Effector memory CD4-positive, alpha-beta T cell (primary cell): ENCODE measurements around the gene KIF26B.
"Not testable (repeated sequence)": the region's sequence is repeated elsewhere in the genome, so short reads cannot be mapped to it uniquely, and the experiment has no call there.

Experiments used
- DNase-seq, 3 donors: peaks; one replicate each; pipeline ENCODE4 v3.0.0-alpha.2; 2020
- H3K27ac ChIP-seq: 2 replicates; pipeline ENCODE4 v1.7.0; 2013; ENCODE audit warnings: mild to moderate bottlenecking, low read length, moderate library complexity; ENCODE audit not compliant: insufficient read depth, poor library complexity, severe bottlenecking
- H3K27me3 ChIP-seq: replicated peaks from 2 replicates; pipeline ENCODE4 v1.7.0; 2013; ENCODE audit warnings: mild to moderate bottlenecking, low read length; ENCODE audit not compliant: insufficient read depth, control insufficient read depth, poor library complexity, severe bottlenecking
- H3K36me3 ChIP-seq: 2 replicates; pipeline ENCODE4 v1.7.0; 2013; ENCODE audit warnings: mild to moderate bottlenecking, low read length, moderate library complexity; ENCODE audit not compliant: control insufficient read depth, insufficient read depth
- H3K4me1 ChIP-seq: 2 replicates; pipeline ENCODE4 v1.7.0; 2013; ENCODE audit warnings: low read length, mild to moderate bottlenecking; ENCODE audit not compliant: control insufficient read depth, insufficient read depth, poor library complexity, severe bottlenecking
- H3K4me3 ChIP-seq: 2 replicates; pipeline ENCODE4 v1.7.0; 2013; ENCODE audit warnings: low read length, low read depth, mild to moderate bottlenecking; ENCODE audit not compliant: insufficient read depth, poor library complexity, severe bottlenecking
- H3K9me3 ChIP-seq: 2 replicates; pipeline ENCODE4 v1.7.0; 2013; ENCODE audit warnings: mild to moderate bottlenecking, low read length, moderate library complexity; ENCODE audit not compliant: control insufficient read depth

The KIF26B gene

DNA sequence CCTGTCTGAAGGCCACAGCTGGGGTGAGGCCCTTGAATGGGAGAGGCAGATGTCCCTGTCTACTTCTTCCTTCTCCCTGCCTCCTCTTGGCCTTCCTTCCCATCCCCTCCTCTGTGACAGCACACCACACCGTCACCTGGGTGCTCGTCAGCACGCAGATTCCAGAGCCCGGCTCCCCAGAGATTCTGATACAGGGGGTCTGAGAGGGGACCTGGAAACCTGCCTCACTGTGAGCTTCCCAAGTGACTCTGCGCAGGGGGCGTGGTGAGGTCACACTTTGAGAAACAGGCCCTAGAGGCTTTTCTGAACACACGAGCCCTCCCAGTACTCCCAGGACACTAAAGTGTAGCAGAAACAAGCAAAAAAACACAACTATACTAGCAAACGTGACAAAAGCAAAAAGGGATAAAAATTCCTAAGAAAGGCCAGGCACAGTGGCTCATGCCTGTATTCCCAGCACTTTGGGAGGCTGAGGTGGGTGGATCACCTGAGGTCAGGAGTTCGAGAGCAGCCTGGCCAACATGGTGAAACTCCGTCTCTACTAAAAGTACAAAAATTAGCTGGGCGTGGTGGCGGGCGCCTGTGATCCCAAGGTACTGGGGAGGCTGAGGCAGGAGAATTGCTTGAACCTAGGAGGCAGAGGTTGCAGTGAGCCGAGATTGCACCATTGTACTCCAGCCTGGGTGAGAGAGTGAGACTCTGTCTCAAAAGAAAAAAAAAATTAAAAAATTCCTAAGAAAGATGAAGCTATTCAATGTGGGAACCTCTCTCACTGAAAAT lies 201.3 kb downstream of the KIF26B start:
- not testable (repeated sequence) for H3K36me3 ChIP-seq, H3K27ac ChIP-seq, H3K4me3 ChIP-seq

DNA sequence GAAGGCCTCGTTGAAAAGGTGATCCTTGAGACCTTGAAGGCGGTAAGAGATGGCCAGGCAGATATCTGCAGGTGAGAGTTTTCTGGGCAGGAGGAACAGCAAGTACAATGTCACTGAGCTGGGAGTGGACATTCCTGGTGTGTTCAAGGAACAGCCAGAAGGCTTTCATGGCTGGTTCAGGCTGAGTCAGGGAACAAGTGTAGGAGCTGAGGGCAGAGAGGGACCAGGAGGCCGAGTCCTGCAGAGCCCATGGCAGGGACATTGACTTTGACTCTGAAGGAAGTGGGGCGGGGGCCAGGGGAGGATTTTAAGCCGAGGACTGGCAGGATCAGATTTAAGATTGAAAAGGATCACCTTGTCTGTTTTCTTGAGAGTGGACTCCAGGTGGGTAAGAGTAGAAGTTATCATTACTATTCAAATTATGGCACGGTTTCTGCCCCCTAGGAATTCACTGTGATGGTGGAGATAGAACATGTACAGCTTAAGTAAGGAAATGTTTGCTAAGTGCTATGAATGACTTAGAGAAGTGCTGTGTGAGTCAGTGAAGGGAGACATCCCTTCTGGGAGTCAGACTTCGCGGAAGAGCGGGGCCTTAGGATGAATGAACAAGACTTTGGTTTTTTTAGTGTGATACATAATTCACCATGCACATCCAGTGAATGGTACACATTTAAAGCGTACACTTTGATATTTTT lies 202.3 kb downstream of the KIF26B start:
- no peaks in the 10 kb centered on the region for H3K36me3 ChIP-seq
- no peaks in the 10 kb centered on the region for H3K9me3 ChIP-seq
- H3K27me3 ChIP-seq = no peaks in the 10 kb centered on the region
- no peaks in the 10 kb centered on the region for H3K4me1 ChIP-seq
- H3K27ac ChIP-seq = no peak overlapping the region
- no peak for DNase-seq
- no peak overlapping the region for H3K4me3 ChIP-seq

More for the DNA sequence above, 201.3 kb downstream of the KIF26B start:
- not testable (repeated sequence) for DNase-seq, H3K4me1 ChIP-seq, H3K9me3 ChIP-seq, H3K27me3 ChIP-seq

DNA sequence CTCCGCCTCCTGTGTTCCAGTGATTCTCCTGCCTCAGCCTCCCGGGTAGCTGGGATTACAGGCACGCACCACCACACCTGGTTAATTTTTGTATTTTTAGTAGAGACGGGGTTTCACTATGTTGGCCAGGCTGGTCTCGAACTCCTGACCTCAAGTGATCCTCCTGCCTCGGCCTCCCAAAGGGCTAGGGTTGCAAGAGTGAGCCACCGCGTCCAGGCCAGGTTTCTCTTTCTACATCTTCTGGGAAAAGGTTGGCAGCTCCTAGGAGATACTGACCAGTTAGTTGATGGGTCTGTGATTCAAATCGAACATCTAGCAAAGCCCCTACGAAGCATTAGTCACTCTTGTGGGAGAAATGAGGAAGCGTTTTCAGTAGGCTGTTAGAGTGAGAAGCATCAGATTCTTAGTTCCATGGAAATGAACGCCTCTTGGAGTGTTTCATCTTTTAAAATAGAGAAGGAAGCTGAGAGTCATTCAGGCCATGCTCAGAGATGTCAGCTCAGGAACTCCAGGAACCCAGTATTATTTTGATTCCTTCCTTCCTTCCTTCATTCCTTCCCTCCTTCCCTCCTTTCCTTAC lies 204.4 kb downstream of the KIF26B start:
- not testable (repeated sequence) for DNase-seq, H3K27me3 ChIP-seq, H3K27ac ChIP-seq, H3K4me1 ChIP-seq, H3K9me3 ChIP-seq, H3K36me3 ChIP-seq, H3K4me3 ChIP-seq

DNA sequence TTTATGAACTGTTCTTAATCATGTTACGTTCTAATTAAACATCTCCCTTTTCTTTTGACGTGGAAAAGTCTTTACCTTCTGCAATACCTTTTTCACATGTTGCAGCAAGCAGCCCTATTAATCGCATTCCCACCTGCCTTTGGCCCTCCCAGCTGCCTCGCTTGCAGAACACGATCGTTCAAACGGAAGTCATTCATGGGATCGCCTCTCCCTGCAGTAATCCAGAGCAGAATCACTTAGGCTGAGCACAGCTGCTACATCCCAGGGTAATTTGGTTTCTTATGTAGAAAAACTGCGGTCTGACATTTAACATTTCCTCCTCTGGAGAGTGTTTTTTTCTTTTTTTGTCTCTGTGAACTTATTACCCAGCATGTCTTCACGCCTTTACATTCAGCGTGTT lies 206.3 kb downstream of the KIF26B start:
- no peak for DNase-seq
- H3K9me3 ChIP-seq = no peaks in the 10 kb centered on the region
- H3K36me3 ChIP-seq = no peaks in the 10 kb centered on the region
- no peak overlapping the region for H3K4me3 ChIP-seq
- no peak overlapping the region for H3K27ac ChIP-seq
- H3K27me3 ChIP-seq = no peaks in the 10 kb centered on the region
- H3K4me1 ChIP-seq = no peaks in the 10 kb centered on the region

DNA sequence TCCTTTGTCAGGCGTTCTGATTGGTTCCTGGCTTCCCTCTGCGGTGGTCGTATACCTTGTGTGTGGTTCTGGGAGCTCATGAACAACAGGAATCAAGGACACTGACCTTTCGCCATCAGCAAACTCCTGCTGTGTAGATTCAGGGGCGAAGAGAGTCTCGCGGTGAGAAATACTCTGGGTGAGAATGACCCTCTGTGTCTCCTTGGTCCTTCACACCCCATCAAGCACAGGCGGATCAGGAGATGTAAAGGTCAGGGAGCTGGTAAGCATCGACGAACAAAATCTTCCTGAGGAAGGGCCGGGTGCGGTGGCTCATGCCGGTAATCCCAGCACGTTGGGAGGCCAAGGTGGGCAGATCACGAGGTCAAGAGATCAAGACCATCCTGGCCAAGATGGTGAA lies 207.2 kb downstream of the KIF26B start:
- no peaks in the 10 kb centered on the region for H3K9me3 ChIP-seq
- H3K27ac ChIP-seq = no peak overlapping the region
- DNase-seq = no peak
- H3K36me3 ChIP-seq = no peaks in the 10 kb centered on the region
- no peaks in the 10 kb centered on the region for H3K4me1 ChIP-seq
- no peaks in the 10 kb centered on the region for H3K27me3 ChIP-seq
- no peak overlapping the region for H3K4me3 ChIP-seq

DNA sequence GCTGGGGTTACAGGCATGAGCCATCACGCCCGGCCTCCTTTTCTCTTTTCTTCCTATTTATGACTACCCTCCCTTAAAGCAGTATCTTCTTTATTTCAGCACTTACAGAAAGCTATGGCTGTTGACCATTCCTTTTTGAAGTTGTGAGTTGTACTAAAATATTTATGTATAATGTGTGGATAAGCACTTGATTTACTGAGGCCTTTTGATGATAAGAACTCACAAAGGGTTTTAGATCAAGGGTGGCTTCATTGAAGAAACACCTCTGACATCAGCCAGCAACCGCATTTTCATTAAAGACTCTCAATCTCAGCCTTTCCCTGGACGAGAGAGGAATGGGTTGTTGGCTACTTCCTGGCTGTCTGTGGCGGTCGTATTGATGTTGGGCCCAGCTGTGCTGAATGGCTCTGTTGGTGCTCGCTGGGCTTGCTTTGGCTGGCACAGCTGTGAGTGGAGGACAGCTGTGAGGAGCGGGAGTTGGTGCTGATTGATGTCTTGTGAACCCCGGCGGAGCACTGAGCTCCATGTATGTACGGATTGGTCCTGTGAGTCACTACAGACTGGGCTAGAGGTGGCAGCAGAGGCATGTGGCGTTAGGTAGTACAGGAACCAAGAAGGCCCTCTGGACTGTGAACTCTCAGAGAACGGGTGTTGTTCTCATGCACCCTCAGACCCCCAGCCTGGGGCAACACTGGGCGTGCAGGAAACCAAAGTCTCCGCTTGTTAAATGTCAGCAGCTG lies 208.8 kb downstream of the KIF26B start:
- Histone ChIP-seq H3K9me3 (no peaks in the 10 kb centered on the region), H3K36me3 (no peaks in the 10 kb centered on the region), H3K4me1 (no peaks in the 10 kb centered on the region), H3K4me3 (no peak overlapping the region), H3K27ac (no peak overlapping the region), H3K27me3 (no peaks in the 10 kb centered on the region)
- DNase-seq = no peak

DNA sequence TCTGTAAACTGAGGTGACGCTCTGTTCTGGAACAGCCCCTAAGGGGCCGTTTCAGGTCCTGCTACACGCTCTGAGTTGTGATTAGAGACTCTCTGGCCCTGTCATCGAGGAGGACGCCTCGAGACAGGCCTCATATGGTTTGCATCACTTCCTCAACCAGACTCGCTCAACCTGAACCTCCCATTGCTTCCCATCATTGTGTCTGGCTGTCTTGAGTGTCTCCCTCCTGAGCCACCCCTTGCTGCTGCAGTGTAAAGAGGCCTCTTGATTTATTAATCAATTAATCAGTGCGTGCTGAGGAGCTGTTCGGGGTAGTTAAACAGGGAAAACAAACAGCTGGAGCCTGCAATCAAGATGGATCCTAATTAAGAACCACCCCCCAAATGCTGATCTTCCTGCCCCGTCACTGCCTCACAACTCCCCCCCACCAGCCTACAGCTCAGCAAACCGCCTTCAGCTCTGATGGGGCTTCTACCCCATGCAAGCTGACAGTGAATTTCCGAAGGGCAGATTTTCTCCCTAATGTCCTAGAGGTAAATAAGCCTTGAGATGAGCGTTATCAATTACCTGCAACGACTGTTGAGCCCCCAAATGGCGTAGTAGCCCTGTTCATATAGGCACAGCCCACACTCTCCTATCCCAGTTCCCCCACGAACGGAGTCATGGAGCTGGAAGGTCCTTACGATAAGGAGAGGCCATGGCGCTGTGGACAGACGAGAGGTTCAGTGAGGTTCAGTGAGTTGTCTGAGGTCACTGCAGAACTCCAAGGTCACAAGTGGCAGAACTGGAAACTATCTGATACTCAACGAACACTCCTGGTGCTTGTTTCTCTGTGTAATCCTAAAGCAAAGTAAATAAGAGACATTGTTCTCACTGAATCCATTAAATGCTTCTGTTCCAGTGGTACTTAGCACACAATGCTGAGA lies 210.6 kb downstream of the KIF26B start:
- Histone ChIP-seq H3K4me1 (no peaks in the 10 kb centered on the region), H3K27ac (no peak overlapping the region), H3K4me3 (no peak overlapping the region), H3K36me3 (no peaks in the 10 kb centered on the region), H3K9me3 (no peaks in the 10 kb centered on the region), H3K27me3 (no peaks in the 10 kb centered on the region)
- DNase-seq = no peak

DNA sequence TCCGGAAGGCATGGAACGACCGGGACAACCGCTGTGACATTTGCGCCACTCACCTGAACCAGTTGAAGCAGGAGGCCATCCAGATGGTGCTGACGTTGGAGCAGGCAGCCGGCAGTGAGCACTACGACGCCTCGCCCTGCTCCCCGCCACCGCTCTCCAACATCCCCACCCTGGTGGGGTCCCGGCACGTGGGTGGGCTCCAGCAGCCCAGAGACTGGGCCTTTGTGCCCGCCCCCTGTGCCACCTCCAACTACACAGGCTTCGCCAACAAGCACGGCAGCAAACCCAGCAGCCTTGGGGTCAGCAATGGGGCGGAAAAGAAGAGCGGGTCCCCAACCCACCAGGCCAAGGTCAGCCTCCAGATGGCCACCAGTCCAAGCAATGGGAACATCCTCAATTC lies 212.1 kb downstream of the KIF26B start:
- Histone ChIP-seq H3K27ac (no peak overlapping the region), H3K27me3 (no peaks in the 10 kb centered on the region), H3K36me3 (no peaks in the 10 kb centered on the region), H3K4me3 (no peak overlapping the region), H3K9me3 (no peaks in the 10 kb centered on the region), H3K4me1 (no peaks in the 10 kb centered on the region)
- no peak for DNase-seq

DNA sequence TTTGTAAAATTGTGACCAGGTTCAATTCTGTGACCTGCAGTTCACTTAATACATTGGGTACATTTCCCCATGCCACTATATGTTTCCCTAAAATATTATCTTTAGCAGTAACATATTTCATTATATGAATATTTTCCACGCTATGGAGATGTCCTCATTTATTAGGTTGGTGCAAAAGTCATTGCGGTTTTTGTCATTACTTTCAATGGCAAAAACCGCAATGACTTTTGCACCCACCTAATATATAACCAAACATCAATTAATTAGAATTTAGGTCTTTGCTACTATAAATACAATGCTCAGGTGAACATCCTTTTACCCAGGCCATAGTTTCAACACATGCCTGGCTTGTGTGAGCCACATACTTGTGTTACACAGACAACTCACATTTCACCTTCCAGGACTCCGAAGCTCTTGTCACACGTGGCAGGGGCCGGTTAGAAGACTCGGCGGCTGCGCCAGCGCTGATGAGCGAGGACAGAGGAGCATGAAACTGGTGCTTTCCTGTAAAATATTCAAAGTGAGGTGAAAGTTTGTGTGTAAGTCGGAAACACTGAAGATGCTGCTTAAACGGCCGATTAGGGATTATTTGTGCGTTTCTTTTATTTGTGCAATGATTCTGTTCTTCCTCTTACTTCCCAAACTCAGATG lies 215.5 kb downstream of the KIF26B start:
- H3K4me3 ChIP-seq = no peak overlapping the region
- H3K27me3 ChIP-seq = no peaks in the 10 kb centered on the region
- H3K4me1 ChIP-seq = no peaks in the 10 kb centered on the region
- no peaks in the 10 kb centered on the region for H3K9me3 ChIP-seq
- no peak for DNase-seq
- no peaks in the 10 kb centered on the region for H3K36me3 ChIP-seq
- no peak overlapping the region for H3K27ac ChIP-seq
